NB4 (cell line): Measurements from ENCODE around the gene KCTD7.
"Not testable (repeated sequence)": the region's sequence is repeated elsewhere in the genome, so short reads cannot be mapped to it uniquely, and the experiment has no call there.

Source experiments
- DNase-seq: peaks from one replicate; pipeline ENCODE4 v3.0.0; 2010; ENCODE audit warnings: low read depth
- H3K4me3 ChIP-seq: one replicate; pipeline ENCODE4 v1.5.1; 2011; ENCODE audit warnings: mild to moderate bottlenecking, low read depth, low read length, moderate library complexity
- MYC ChIP-seq: IDR thresholded peaks from 2 replicates; pipeline ENCODE4 v1.6.1; 2011; ENCODE audit warnings: low read depth, low read length
- POLR2A ChIP-seq: IDR thresholded peaks from 2 replicates; pipeline ENCODE4 v1.6.1; 2011; ENCODE audit warnings: mild to moderate bottlenecking; ENCODE audit not compliant: insufficient read length; ENCODE audit errors: extremely low read depth
- TF ChIP-seq, protein P1 (sequence below): IDR thresholded peaks from 2 replicates; pipeline ENCODE4 v1.6.1; 2011; ENCODE audit warnings: low read depth, low read length
- TF ChIP-seq, protein P2 (sequence below): IDR thresholded peaks from one replicate; pipeline ENCODE4 v1.5.1; 2012; ENCODE audit warnings: low read depth, low read length

KCTD7 gene

DNA sequence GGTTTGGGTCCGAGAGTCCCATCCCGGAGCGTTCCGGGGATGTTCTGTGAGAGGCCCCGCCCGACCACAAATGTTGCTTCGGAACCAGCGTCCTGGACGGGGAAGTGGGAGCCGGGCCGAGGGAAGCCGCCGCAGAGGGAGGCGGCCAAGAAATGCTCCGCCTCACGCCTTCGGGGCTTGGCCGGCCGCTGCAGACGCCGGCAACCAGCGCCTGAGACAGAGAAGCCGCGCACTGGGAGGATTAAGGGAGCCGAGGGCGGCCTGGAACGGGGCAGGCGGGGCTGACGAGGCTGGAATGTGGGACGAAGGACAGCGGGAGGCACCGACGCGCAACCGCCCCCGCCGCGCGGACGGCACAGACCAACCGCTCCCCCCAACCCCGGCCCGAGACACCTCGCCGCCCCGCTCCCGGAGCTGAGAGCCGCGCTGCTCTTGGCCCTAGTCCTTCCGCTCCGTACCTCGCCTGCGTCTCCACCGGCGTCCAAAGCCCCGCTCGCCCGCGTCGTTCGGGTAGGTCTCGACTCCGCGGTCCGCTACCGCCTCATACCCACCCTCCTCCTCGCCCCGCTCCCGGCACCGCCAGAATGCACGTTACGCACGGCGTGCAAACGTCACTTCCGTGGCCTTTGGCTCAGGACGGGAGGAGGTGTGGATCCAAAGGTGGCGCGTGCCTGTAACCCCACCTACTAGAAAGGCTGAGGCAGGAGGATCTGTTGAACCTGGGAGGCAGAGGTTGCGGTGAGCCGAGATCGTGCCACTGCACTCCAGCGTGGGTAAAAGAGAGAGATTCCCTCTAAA, 36.7 kb upstream of the KCTD7 start:
- H3K4me3 ChIP-seq: peak overlapping the region; percentile 79
- TF ChIP-seq, protein P1, sequence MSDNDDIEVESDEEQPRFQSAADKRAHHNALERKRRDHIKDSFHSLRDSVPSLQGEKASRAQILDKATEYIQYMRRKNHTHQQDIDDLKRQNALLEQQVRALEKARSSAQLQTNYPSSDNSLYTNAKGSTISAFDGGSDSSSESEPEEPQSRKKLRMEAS: peak; percentile 66; the same call in 1 of the 2 replicates
- TF ChIP-seq MYC (peak; percentile 65), POLR2A (peak; percentile 96)
- TF ChIP-seq, protein P2, sequence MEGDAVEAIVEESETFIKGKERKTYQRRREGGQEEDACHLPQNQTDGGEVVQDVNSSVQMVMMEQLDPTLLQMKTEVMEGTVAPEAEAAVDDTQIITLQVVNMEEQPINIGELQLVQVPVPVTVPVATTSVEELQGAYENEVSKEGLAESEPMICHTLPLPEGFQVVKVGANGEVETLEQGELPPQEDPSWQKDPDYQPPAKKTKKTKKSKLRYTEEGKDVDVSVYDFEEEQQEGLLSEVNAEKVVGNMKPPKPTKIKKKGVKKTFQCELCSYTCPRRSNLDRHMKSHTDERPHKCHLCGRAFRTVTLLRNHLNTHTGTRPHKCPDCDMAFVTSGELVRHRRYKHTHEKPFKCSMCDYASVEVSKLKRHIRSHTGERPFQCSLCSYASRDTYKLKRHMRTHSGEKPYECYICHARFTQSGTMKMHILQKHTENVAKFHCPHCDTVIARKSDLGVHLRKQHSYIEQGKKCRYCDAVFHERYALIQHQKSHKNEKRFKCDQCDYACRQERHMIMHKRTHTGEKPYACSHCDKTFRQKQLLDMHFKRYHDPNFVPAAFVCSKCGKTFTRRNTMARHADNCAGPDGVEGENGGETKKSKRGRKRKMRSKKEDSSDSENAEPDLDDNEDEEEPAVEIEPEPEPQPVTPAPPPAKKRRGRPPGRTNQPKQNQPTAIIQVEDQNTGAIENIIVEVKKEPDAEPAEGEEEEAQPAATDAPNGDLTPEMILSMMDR: no peak
- DNase-seq: peak; percentile 96

- not testable (repeated sequence) for DNase-seq
- H3K4me3 ChIP-seq: peak overlapping the region; percentile 79
Measured at GRCh38 chr7:66592597-66593146, 36.0 kb upstream of the KCTD7 start.

- DNase-seq, H3K4me3 ChIP-seq: not testable (repeated sequence)
Measured at GRCh38 chr7:66594082-66594481, 34.6 kb upstream of the KCTD7 start.

- no peak for TF ChIP-seq POLR2A
- TF ChIP-seq, protein P1: no peak
- no peak for TF ChIP-seq MYC
- TF ChIP-seq, protein P2: no peak
- DNase-seq: no peak
- H3K4me3 ChIP-seq: no peak overlapping the region
Measured at GRCh38 chr7:66597461-66597860, 31.2 kb upstream of the KCTD7 start.

DNA sequence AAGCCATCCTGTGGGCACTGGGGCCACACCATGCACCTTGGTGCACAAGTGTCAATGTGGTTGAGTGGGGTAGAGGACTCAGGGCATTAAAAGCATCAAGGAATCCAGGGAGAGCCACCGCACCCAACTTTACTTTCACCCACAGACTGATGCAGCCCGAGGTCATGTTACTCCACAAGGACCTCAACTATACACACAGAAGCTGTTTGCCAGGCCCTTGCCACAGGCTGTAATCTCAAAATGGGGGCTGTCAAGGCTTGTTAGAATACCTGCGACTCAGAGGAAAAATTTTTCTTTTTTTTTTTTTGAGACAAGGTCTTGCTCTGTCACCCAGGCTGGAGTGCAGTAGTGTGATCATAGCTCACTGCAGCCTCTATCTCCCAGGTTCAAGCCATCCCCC, 26.5 kb upstream of the KCTD7 start:
- H3K4me3 ChIP-seq: no peak overlapping the region
- TF ChIP-seq POLR2A: no peak
- TF ChIP-seq, protein P1: no peak
- DNase-seq: no peak

DNA sequence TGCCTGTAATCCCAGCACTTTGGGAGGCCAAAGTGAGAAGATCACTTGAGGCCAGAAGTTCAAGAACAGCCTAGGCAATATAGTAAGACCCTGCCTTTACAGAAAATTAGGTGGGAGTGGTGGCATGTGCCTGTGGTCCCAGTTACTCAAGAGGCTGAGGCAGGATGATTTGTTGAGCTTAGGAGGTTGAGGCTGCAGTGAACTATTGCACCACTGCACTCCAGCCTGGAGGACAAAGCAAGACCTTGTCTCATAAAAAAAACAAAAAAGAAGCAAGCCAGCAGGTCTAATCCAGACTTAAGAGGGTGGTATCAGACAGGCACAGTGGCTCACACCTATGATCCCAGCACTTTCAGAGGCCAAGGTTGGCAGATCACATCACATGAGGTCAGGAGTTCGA, 24.5 kb upstream of the KCTD7 start:
- TF ChIP-seq, protein P2: no peak
- TF ChIP-seq POLR2A: no peak
- TF ChIP-seq, protein P1: no peak
- no peak for TF ChIP-seq MYC
- DNase-seq: peak; percentile 58
- no peak overlapping the region for H3K4me3 ChIP-seq

DNA sequence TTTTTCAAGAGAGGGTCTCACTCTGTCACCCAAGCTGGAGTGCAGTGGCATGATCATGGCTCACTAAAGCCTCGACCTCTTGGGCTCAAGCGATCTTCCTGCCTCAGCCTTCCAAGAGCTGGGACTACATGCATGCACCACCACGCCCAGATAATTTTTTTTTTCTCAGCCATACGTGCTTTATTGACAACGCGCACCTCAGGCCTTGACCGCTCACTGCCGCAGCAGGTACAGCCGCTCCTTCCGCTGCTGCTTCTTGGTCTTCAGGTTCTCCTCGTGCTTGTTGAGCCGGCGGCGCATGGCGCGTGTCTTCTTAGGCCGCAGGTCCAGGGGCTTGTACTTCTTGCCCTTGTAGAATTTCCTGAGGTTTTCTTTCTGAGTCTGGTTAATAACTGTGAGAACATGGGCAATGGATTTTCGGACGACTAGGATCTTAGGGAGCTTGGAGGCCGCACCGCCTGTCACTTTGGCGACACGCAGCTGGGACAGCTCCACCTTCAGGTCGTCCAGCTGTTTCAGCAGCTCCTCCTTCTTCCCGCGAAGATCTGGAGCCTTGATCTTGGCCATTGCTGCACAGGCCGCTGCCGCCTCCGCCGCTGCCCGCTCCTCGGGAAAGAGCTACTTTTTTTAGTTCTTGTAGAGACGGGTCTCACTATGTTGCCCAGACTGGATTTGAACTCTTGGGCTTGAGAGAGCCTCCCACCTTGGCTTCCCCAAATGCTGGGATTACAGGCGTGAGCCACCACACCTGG, 22.0 kb upstream of the KCTD7 start:
- DNase-seq, H3K4me3 ChIP-seq: not testable (repeated sequence)

DNA sequence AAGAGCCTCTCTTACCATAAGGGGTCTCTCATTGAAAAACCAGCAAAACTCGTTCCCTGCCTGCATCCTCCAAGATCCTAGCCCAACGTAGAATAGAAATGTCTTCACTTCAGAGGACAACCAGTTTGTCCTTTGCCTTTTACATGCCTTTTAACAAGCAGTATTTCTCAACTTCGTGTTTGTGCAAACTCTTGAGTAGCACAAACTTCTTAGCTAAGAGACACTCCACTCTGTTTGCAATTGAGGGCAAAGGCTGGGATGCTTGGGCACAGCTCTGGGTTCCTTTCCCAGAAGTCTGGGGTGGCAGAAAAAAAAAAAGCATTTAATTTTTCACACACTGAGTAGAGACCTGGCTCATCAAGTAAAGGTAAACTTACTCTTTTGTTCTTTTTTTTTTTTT, 19.5 kb upstream of the KCTD7 start:
- H3K4me3 ChIP-seq: no peak overlapping the region
- DNase-seq: peak; percentile 34
- TF ChIP-seq POLR2A (no peak), MYC (no peak)
- TF ChIP-seq, protein P2: no peak
- TF ChIP-seq, protein P1: no peak

DNA sequence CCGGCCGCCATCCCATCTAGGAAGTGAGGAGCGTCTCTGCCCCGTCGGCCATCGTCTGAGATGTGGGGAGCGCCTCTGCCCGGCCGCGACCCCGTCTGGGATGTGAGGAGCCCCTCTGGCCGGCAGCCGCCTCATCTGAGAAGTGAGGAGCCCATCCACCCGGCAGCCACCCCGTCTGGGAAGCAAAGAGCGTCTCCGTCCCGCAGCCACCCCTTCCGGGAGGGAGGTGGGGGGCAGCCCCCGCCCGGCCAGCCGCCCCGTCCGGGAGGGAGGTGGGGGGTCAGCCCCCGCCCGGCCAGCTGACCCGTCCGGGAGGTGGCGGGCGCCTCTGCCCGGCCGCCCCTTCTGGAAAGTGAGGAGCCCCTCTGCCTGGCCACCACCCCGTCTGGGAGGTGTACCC, 14.1 kb upstream of the KCTD7 start:
- not testable (repeated sequence) for H3K4me3 ChIP-seq, DNase-seq
